Measurements from ENCODE around the gene TTL.
"Not testable (repeated sequence)": the region's sequence is repeated elsewhere in the genome, so short reads cannot be mapped to it uniquely, and the experiment has no call there.

Gene TTL

DNA sequence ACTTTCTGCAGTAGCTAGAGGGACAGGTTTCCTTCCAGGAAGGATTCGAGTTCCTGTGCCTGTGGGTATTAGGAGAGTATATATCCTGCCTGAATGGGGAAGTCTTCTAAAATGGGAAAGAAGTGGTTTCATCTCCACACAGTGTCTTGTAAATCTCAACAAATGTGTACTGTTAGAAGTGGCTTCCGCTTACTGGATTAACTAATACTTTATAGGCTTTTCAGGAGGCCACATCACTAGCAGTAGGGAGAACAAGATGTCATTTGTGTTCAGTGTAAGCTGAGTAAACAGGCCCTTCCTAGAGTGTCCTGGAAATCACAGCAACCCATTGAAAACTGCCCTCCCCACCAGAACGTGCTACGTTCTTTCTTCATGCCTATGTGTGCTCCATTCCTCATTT lies 47.8 kb downstream of the TTL start:
- no peak overlapping the region for H3K14ac ChIP-seq (ENCODE audit: low read length in 2 of 2)
- H3K79me1 ChIP-seq (replicated peaks; ENCODE audit: low read length, poor library complexity, severe bottlenecking): peaks cover 9% of the 10 kb centered on the region
- H4K91ac ChIP-seq (ENCODE audit: low read length): no peak overlapping the region
- no peak overlapping the region for H3K9ac ChIP-seq (ENCODE audit: low read length)
- no peak overlapping the region for H2AFZ ChIP-seq (ENCODE audit: low read depth, low read length)
- peaks cover 21 to 58% of the 10 kb centered on the region in 2 experiments for H3K36me3 ChIP-seq (ENCODE audit: control insufficient read depth in 1 of 2, insufficient read depth in 2 of 2, low read depth in 1 of 2, low read length in 2 of 2)
- no peak overlapping the region for H3K4me2 ChIP-seq (ENCODE audit: low read length, poor library complexity, severe bottlenecking)
- H2BK15ac ChIP-seq (ENCODE audit: low read depth, poor library complexity, severe bottlenecking): no peak overlapping the region
- no peak overlapping the region for H2BK120ac ChIP-seq (ENCODE audit: low read depth, low read length)
- no peak overlapping the region for H2BK5ac ChIP-seq (ENCODE audit: low read depth, low read length, poor library complexity, severe bottlenecking)
- H3K4me3 ChIP-seq (ENCODE audit: insufficient read depth in 1 of 2, low read depth in 1 of 2, low read length in 2 of 2): no peak overlapping the region
- H3K27me3 ChIP-seq (ENCODE audit: control insufficient read depth in 1 of 2, insufficient read depth in 1 of 2, low read length in 2 of 2): no peaks in the 10 kb centered on the region
- H3K4ac ChIP-seq (ENCODE audit: low read depth in 1 of 2, low read length in 2 of 2): no peak overlapping the region
- H3K4me1 ChIP-seq (ENCODE audit: control insufficient read depth, insufficient read depth, low read depth, low read length): peaks cover 2% of the 10 kb centered on the region
- no peak overlapping the region for H3K18ac ChIP-seq (ENCODE audit: low read depth in 1 of 2, low read length in 2 of 2)
- WGBS: 97% methylated on average over 3 of the region's 4 CpGs
- H3K23ac ChIP-seq (ENCODE audit: low read length in 2 of 2): no peak overlapping the region
- H3K27ac ChIP-seq (ENCODE audit: low read length, poor library complexity, severe bottlenecking): no peak overlapping the region
- H3K9me3 ChIP-seq (ENCODE audit: control insufficient read depth, low read length): no peaks in the 10 kb centered on the region
- H4K8ac ChIP-seq (ENCODE audit: low read length): no peak overlapping the region
- no peak overlapping the region for H2BK12ac ChIP-seq (ENCODE audit: low read length in 2 of 2)
- H2AK5ac ChIP-seq (ENCODE audit: low read length, severe bottlenecking): no peak overlapping the region
- no peak for DNase-seq

DNA sequence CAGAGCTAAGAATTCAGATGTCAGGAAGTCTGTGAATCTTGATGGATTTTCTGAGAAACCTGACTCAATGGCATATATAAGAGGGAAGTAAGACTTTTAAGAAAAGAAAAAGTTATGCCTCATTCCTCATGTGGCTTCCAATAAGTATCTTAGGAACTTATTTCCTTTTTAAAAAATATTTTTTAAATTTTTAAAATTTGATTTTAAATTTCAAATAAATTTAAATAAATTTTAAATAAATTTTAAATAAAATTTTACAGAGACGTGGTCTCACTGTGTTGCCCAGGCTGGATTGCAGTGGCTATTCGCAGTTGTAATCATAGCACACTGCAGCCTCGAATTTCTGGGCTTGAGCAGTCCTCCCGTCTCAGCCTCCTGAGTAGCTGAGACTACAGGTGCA lies 48.8 kb downstream of the TTL start:
- Histone ChIP-seq H2BK12ac (ENCODE audit: low read length in 2 of 2) (no peak overlapping the region), H3K4me2 (ENCODE audit: low read length, poor library complexity, severe bottlenecking) (no peak overlapping the region), H3K27ac (ENCODE audit: low read length, poor library complexity, severe bottlenecking) (no peak overlapping the region), H2BK5ac (ENCODE audit: low read depth, low read length, poor library complexity, severe bottlenecking) (no peak overlapping the region), H3K9me3 (ENCODE audit: control insufficient read depth, low read length) (no peaks in the 10 kb centered on the region), H4K91ac (ENCODE audit: low read length) (no peak overlapping the region), H4K8ac (ENCODE audit: low read length) (no peak overlapping the region), H3K23ac (ENCODE audit: low read length in 2 of 2) (no peak overlapping the region), H2BK120ac (ENCODE audit: low read depth, low read length) (no peak overlapping the region), H3K79me1 (replicated peaks; ENCODE audit: low read length, poor library complexity, severe bottlenecking) (peaks cover 9% of the 10 kb centered on the region), H3K14ac (ENCODE audit: low read length in 2 of 2) (no peak overlapping the region), H3K18ac (ENCODE audit: low read depth in 1 of 2, low read length in 2 of 2) (no peak overlapping the region), H3K36me3 (ENCODE audit: control insufficient read depth in 1 of 2, insufficient read depth in 2 of 2, low read depth in 1 of 2, low read length in 2 of 2) (peaks cover 21 to 58% of the 10 kb centered on the region in 2 experiments), H3K27me3 (ENCODE audit: control insufficient read depth in 1 of 2, insufficient read depth in 1 of 2, low read length in 2 of 2) (no peaks in the 10 kb centered on the region), H3K4ac (ENCODE audit: low read depth in 1 of 2, low read length in 2 of 2) (no peak overlapping the region), H3K9ac (ENCODE audit: low read length) (no peak overlapping the region), H2BK15ac (ENCODE audit: low read depth, poor library complexity, severe bottlenecking) (no peak overlapping the region), H3K4me3 (ENCODE audit: insufficient read depth in 1 of 2, low read depth in 1 of 2, low read length in 2 of 2) (no peak overlapping the region), H2AFZ (ENCODE audit: low read depth, low read length) (no peak overlapping the region), H2AK5ac (ENCODE audit: low read length, severe bottlenecking) (no peak overlapping the region), H3K4me1 (ENCODE audit: control insufficient read depth, insufficient read depth, low read depth, low read length) (peaks cover 2% of the 10 kb centered on the region)
- DNase-seq: no peak
- WGBS: 98% methylated on average over 4 of the region's 4 CpGs

DNA sequence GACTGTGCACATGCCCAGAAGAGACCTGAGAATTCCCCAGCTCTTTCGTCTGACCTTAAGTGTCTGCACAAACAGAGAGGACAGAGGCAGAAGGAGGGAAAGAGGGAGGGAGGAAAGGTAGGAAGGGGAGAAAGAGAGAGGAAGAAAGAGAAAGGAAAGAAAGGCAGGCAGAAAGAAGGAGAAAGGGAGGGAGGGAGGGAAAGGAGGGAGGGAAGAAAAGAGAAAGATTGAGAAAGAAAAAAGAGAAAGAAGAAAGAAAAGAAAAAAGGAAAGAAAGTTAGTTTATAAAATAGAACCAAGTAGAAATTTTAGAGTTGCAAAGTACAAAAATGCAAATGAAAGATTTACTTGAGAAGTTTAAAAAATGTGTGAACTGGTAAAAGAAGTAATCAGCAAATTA lies 52.9 kb downstream of the TTL start:
- no peak overlapping the region for H2BK5ac ChIP-seq (ENCODE audit: low read depth, low read length, poor library complexity, severe bottlenecking)
- H2BK15ac ChIP-seq (ENCODE audit: low read depth, poor library complexity, severe bottlenecking): no peak overlapping the region
- H3K4me3 ChIP-seq (ENCODE audit: insufficient read depth in 1 of 2, low read depth in 1 of 2, low read length in 2 of 2): no peak overlapping the region
- H4K8ac ChIP-seq (ENCODE audit: low read length): no peak overlapping the region
- H3K27ac ChIP-seq (ENCODE audit: low read length, poor library complexity, severe bottlenecking): no peak overlapping the region
- H3K23ac ChIP-seq (ENCODE audit: low read length in 2 of 2): no peak overlapping the region
- H3K18ac ChIP-seq (ENCODE audit: low read depth in 1 of 2, low read length in 2 of 2): no peak overlapping the region
- H3K36me3 ChIP-seq (ENCODE audit: control insufficient read depth in 1 of 2, insufficient read depth in 2 of 2, low read depth in 1 of 2, low read length in 2 of 2): peaks cover 9 to 51% of the 10 kb centered on the region in 2 experiments
- H2AFZ ChIP-seq (ENCODE audit: low read depth, low read length): no peak overlapping the region
- H2AK5ac ChIP-seq (ENCODE audit: low read length, severe bottlenecking): no peak overlapping the region
- H2BK12ac ChIP-seq (ENCODE audit: low read length in 2 of 2): no peak overlapping the region
- H3K9ac ChIP-seq (ENCODE audit: low read length): no peak overlapping the region
- H3K79me1 ChIP-seq (replicated peaks; ENCODE audit: low read length, poor library complexity, severe bottlenecking): peaks cover 7% of the 10 kb centered on the region
- H3K14ac ChIP-seq (ENCODE audit: low read length in 2 of 2): no peak overlapping the region
- H3K27me3 ChIP-seq (ENCODE audit: control insufficient read depth in 1 of 2, insufficient read depth in 1 of 2, low read length in 2 of 2): no peaks in the 10 kb centered on the region
- 54% methylated on average over 1 of the region's 1 CpG for WGBS
- H3K4ac ChIP-seq (ENCODE audit: low read depth in 1 of 2, low read length in 2 of 2): no peak overlapping the region
- H3K9me3 ChIP-seq (ENCODE audit: control insufficient read depth, low read length): no peaks in the 10 kb centered on the region
- H2BK120ac ChIP-seq (ENCODE audit: low read depth, low read length): no peak overlapping the region
- H3K4me2 ChIP-seq (ENCODE audit: low read length, poor library complexity, severe bottlenecking): no peak overlapping the region
- no peak for DNase-seq
- H3K4me1 ChIP-seq (ENCODE audit: control insufficient read depth, insufficient read depth, low read depth, low read length): peaks cover 2% of the 10 kb centered on the region
- no peak overlapping the region for H4K91ac ChIP-seq (ENCODE audit: low read length)

DNA sequence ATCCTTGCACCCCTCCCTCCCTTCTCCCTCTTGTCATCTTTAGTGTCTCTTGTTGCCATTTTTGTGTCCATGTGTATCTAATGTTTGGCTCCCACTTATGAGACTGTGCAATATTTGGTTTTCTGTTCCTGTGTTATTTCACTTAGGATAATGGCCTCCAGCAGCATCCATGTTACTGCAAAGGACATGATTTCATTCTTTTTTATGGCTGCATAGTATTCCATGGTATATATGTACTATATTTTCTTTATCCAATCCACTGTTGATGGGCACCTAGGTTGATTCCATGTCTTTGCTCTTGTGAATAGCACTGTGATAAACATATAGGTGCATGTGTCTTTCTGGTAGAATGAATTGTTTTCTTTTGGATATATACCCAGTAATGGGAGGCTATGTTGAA lies 54.7 kb downstream of the TTL start:
- not testable (repeated sequence) for H3K27me3 ChIP-seq (ENCODE audit: control insufficient read depth in 1 of 2, insufficient read depth in 1 of 2, low read length in 2 of 2); H3K18ac ChIP-seq (ENCODE audit: low read depth in 1 of 2, low read length in 2 of 2); H3K14ac ChIP-seq (ENCODE audit: low read length in 2 of 2); H3K9ac ChIP-seq (ENCODE audit: low read length); H2BK15ac ChIP-seq (ENCODE audit: low read depth, poor library complexity, severe bottlenecking); H2BK12ac ChIP-seq (ENCODE audit: low read length in 2 of 2); H3K4me1 ChIP-seq (ENCODE audit: control insufficient read depth, insufficient read depth, low read depth, low read length); H3K79me1 ChIP-seq (replicated peaks; ENCODE audit: low read length, poor library complexity, severe bottlenecking); H3K9me3 ChIP-seq (ENCODE audit: control insufficient read depth, low read length); H3K4me2 ChIP-seq (ENCODE audit: low read length, poor library complexity, severe bottlenecking); H3K27ac ChIP-seq (ENCODE audit: low read length, poor library complexity, severe bottlenecking); H3K4me3 ChIP-seq (ENCODE audit: insufficient read depth in 1 of 2, low read depth in 1 of 2, low read length in 2 of 2); H3K4ac ChIP-seq (ENCODE audit: low read depth in 1 of 2, low read length in 2 of 2); H2BK5ac ChIP-seq (ENCODE audit: low read depth, low read length, poor library complexity, severe bottlenecking); H4K8ac ChIP-seq (ENCODE audit: low read length); DNase-seq; H2AK5ac ChIP-seq (ENCODE audit: low read length, severe bottlenecking); H2BK120ac ChIP-seq (ENCODE audit: low read depth, low read length); H3K23ac ChIP-seq (ENCODE audit: low read length in 2 of 2); H4K91ac ChIP-seq (ENCODE audit: low read length); H2AFZ ChIP-seq (ENCODE audit: low read depth, low read length)
- H3K36me3 ChIP-seq (ENCODE audit: control insufficient read depth in 1 of 2, insufficient read depth in 2 of 2, low read depth in 1 of 2, low read length in 2 of 2): peaks cover 6 to 34% of the 10 kb centered on the region in 2 experiments

Measured in mesenchymal stem cell (in vitro differentiated cells and primary cell).